ENCODE data around the gene FHDC1.
"Not testable (repeated sequence)": the region's sequence is repeated elsewhere in the genome, so short reads cannot be mapped to it uniquely, and the experiment has no call there.

Gene FHDC1

GRCh38 chr4:152935631-152936445, at the start of gene FHDC1:
FHDC1 (plus strand) TSS chr4:152936323; CDS start chr4:152943058, 6,735 bp downstream.
- peak; percentile 83 for DNase-seq (ENCODE audit: low spot score)

- DNase-seq (ENCODE audit: low spot score), result no peak
Observed at GRCh38 chr4:152887981-152888380, 48.1 kb upstream of the FHDC1 start.

DNA sequence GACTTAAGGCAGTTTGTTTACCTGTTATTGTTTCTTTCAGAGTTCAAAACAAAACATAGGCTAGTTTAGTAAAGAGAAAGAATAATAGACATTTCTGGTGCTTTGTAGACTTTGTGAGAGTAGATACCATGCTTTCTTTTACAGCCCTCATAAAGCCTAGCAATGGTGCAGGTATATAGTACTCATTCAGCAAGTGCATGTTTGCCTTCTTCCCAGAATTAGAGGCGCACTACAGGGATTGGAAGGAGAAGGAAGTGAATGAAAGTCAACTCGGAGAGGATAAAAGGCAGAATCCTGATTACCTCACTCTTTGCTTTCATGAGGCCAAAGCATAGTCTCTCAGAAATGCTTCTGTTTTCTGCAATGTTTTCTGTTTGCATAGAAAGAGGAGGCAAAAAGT, 43.1 kb upstream of the FHDC1 start:
- DNase-seq (ENCODE audit: low spot score), result no peak

DNA sequence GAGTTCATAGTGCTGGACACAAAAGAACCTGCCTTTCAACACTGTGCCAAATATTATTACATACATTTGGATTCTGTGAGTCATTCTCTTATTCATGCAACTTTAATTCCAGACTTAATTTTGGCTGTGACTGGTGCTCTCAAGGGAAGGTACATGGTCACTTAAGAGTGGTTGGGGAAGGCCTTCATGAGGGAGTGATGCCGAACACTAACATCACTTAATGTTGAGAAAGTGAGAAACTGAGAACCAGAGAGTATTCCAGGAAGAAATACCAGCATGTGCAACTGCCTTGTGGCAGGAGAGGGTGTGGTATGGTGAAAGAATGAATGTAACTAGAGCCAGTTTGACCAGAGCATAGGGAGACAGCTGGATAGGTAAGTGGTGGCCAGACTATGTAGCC, 41.5 kb upstream of the FHDC1 start:
- no peak for DNase-seq (ENCODE audit: low spot score)

DNA sequence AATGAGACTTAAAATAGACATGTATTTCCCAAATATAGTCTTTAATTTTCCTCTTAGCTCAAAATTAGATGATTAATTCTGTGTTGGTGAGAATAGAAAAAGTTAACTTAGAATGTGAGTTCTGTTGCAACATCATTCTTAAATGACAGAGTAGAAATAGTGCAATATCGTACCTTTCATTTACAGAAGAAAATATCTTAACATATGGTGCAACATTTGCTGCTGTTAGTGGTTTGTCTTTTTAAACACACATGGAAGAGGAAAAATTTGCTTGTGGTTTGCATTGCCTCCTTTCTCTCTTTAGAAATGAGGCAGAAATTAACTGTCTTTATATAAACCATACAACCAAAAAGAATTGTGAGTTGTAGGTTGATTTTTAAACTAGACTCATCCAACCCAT, 39.3 kb upstream of the FHDC1 start:
- DNase-seq (ENCODE audit: low spot score), result no peak

DNA sequence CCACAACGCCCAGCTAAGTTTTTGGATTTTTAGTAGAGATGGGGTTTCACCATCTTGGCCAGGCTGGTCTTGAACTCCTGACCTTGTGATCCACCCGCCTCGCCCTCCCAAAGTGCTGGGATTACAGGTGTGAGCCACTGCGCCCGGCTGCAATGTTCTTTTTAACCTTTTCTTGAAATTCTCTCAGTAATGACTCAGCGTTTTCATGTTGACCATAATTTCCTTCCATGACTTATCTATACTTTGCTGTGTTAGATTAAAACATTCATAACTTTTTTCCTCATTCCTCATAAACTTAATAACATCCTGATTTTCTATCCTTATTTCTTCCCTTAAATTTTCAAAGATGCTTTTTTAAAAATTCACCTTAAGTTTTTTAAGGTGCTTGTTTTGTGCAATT, 38.0 kb upstream of the FHDC1 start:
- DNase-seq (ENCODE audit: low spot score), result not testable (repeated sequence)

DNA sequence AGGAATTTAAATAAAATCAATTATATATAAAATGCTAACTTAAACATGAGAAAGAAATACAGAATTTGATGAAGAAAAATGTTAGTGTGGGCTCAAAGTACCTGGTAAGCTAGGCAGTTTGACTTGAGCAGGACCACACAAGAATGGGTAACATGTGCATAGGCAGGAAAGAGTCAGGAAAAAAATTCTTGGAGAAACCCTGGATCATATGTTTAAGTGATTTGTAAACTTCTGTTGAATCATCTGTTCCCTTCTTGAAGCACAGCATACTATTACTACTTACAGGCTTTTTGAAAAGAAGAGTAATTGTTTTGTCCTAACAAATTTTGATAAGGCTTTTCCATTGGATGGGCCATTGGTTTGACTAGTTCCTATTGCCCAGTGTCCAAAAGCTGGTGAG, 37.5 kb upstream of the FHDC1 start:
- no peak for DNase-seq (ENCODE audit: low spot score)

GRCh38 chr4:152900395-152900794, 35.7 kb upstream of the FHDC1 start:
- DNase-seq (ENCODE audit: low spot score), result no peak

DNA sequence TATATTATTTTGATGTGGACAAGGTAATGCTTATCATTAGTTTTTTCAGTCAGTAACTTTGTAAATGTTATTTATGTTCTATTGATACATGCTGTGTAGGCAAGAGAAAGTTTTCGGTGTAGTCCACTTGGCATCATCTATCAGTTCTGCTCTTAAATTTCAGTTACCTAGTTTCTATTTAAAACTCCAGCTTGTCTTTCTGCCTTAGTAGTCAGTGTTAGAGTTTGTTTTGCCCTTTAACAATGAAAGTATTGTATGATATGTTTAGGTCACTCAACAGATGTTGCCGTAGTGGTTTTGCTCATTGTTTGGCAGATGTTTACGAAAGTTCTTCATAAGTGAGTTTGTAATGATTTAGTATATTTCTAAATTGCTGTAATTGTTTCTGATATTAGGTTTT, 34.9 kb upstream of the FHDC1 start:
- DNase-seq (ENCODE audit: low spot score), result no peak

GRCh38 chr4:152903658-152904057, 32.5 kb upstream of the FHDC1 start:
- DNase-seq (ENCODE audit: low spot score), result no peak

GRCh38 chr4:152909901-152910300, 26.2 kb upstream of the FHDC1 start:
- DNase-seq (ENCODE audit: low spot score), result no peak

DNA sequence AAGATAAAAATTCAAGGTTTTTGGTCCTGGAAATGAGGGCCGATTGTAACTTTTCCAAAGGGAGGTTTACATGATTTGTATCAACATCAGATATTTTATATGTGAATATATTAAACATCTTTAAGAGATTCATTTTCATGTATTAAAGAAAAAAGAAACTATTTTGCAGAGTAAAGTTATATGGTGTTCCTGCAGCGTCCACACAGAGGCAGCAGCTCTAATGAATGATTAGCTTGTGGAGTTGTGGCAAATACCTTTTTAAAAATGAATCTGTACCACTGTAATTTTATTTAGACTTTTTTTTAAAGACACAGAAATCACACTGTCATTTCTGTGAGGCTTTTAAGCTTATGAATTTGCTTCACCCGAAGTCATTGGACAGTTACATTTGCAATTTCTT, 25.6 kb upstream of the FHDC1 start:
- no peak for DNase-seq (ENCODE audit: low spot score)

DNA sequence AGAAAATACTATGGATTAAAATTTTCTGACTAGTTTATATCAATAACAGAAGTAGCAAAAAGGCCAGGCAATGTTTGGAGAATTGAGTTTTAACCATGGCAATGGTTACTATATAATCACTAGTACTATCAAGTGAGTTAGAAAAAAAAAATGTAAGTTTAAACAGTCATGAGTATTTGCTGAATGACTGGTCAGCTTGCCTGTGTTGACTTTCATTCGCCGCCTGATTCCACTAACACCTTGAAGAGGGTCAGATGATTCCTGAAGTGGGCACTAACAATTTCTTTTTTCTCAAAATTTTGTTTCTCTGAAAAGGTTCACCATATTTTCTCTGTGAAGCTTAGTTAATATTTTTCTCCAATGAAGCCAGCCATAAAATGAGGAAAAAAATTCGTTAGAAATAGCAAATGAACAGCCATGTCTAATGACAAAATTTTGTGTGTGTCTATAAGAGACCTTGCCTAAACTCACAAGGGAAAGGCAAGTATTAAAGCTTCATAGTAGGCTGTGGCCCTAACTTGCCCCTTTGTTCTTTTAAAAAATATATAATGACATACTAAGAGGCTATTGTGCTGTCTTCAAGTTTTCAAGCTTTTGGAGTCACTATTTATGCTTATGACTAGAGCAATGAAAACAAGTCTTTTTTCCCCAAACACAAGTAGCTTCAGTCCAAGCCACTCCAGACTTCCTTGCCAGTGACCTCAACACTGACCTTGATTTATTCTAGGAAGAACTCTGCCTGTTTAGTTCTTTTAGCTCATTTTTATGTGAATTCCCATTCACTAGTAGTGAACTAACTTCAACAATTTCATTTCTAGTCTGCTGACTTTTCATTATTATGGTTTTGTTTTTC, 18.4 kb upstream of the FHDC1 start:
- DNase-seq (ENCODE audit: low spot score), result no peak

GRCh38 chr4:152919826-152920225, 16.3 kb upstream of the FHDC1 start:
- DNase-seq (ENCODE audit: low spot score), result no peak

DNA sequence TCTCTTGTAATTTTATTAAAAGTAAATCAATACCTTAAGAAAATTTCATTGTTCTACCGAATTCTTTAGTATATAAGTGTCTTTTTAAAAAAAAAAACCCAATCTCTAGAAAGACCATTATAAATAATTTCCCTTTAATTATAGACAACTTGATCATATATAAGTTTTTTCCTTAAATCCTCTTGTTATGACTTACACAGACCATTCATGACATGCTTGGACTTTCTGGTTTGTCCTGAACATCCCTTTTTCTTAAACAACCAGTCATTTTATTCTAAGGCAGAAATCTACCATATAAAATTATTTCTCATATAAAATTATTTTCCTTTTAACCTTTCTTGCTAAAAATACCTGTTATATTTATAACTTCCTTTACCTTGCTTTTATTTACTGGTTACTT, 15.4 kb upstream of the FHDC1 start:
- no peak for DNase-seq (ENCODE audit: low spot score)

DNA sequence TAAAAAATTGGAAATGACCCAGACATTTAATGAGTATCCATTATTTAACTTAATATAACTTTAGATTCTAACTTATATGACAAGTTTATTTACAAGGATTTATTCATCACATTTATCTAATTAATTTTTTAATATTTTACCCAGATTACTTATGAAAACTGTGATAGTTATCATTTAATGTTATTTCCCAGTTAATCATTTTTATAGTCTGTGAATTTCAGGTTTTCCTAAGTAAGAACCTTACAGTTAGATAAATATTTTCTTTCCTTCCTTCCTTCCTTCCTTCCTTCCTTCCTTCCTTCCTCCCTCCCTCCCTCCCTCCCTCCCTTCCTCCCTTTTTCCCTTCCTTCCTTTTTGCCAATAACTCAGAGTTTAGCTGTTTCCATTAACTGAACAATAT, 14.8 kb upstream of the FHDC1 start:
- DNase-seq (ENCODE audit: low spot score), result no peak

DNA sequence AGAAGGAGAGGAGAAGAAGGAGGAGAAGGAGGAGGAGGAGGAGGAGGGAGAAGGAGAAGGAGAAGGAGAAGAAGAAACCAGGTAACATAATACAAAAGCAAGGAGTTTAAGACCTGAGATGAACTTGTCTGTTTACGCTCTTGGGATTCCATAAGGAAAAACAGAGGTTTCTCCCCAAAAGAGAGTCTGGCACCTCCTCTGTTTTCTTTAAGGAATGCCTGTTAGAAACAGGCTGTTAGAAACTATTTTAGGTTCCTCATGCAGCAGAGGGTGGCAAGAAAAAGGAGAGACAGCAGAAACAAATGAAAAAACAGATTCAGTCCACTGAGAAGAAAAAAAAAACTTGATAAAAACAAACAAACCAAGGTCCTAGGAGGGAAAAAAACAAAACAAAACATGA, 10.3 kb upstream of the FHDC1 start:
- no peak for DNase-seq (ENCODE audit: low spot score)

DNA sequence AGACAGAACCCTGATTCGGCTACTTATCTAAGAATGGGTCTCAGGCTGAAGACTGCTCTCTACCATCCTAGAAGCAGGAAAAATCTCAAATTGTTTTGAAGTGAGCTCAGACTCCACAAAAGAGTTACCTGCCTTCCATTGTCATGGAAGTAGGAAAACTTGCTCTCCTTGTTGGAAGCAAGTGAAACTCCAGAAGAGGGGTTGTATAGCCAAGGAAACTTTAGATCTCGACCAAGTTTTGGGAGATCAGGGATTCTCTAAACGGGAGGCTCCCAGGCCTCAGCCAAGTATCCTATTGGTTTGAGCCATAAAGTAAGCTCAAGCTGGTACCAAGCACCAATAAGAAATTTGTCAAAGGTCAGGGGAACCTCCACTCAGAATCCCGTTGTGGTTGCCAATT, 9.2 kb upstream of the FHDC1 start:
- no peak for DNase-seq (ENCODE audit: low spot score)

DNA sequence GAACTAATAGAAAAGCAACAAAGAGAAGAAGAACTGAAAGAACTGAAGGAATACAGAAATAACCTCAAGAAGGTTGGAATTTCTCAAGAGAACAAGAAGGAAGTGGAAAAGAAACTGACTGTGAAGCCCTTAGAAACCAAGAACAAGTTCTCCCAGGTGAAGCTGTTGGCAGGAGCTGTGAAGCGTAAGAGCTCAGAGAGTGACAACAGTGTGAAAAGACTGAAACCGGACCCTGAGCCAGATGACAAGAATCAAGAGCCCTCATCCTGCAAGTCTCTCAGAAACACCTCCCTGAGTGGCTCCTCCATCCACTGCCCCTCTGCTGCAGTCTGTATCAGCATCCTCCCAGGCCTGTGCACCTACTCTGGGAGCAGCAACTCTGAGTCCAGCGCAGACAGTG, 8.4 kb upstream of the FHDC1 start:
- DNase-seq (ENCODE audit: low spot score), result no peak

DNA sequence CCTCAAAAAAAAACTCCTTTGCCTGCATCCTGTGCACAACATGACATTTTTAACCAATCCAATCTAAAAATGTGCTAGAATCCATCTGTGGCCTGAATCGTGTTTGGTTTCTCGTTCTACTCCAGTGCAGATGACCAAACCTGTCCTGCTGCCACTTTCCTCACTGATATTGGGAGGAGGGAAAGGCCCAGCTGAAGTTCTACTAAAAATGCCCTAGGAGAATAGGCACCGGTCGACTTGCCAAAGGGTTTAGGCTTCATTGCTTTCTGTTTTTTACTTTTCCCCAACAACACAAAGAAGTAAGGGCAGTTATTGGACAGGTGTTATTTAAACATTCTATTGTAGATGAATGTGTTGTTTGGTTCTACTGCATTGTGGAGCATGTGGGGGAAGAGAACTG, 7.8 kb upstream of the FHDC1 start:
- no peak for DNase-seq (ENCODE audit: low spot score)

DNA sequence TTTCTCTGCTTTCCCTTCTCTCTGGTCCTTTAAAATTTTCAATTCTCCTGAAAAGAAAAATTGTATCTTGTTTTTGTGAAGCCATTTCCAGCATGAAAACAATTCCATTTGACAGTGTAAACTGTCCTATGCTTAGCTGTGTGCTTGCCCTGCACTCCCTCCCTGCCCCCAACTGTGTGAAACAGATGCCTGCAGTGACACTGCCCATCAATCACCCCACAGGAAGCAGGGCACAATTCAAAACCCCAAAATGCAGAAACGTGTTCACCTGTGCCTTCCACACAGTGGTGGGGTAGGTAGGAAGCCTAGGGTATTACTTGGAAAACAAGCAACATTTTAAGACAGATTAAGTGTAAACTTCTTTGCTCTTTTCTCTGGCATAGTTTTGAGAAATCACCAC, 6.2 kb upstream of the FHDC1 start:
- no peak for DNase-seq (ENCODE audit: low spot score)

- DNase-seq (ENCODE audit: low spot score), result peak; percentile 63
Observed at GRCh38 chr4:152935143-152935542, 980 bp upstream of the FHDC1 start.

Measured in ecto neural progenitor cell (in vitro differentiated cells).